ENCODE data around the gene AJAP1.
"Not testable (repeated sequence)": the region's sequence is repeated elsewhere in the genome, so short reads cannot be mapped to it uniquely, and the experiment has no call there.

AJAP1 gene

DNA sequence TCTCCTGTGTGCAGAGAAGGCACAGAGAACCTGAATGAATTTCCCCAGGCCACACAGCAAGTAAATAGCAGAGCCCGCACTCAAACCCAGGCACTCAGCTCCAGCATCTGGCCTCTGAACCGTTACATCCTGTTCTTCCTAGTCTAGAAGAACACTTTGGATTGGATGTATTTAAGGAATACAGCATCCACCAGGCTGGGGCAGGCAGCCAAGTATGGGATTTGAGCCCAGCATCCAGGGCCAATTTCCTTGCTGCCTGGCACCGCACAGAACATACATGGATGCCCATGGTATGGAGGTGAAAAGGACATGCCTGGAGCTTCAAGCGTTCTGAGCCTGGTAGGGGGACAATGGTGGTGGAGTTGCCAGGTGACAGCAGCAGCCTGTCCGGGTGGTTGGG is 9.7 kb downstream of the AJAP1 start:
- TF ChIP-seq, protein P1, sequence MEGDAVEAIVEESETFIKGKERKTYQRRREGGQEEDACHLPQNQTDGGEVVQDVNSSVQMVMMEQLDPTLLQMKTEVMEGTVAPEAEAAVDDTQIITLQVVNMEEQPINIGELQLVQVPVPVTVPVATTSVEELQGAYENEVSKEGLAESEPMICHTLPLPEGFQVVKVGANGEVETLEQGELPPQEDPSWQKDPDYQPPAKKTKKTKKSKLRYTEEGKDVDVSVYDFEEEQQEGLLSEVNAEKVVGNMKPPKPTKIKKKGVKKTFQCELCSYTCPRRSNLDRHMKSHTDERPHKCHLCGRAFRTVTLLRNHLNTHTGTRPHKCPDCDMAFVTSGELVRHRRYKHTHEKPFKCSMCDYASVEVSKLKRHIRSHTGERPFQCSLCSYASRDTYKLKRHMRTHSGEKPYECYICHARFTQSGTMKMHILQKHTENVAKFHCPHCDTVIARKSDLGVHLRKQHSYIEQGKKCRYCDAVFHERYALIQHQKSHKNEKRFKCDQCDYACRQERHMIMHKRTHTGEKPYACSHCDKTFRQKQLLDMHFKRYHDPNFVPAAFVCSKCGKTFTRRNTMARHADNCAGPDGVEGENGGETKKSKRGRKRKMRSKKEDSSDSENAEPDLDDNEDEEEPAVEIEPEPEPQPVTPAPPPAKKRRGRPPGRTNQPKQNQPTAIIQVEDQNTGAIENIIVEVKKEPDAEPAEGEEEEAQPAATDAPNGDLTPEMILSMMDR (IDR thresholded peaks at IDR 0.05; ENCODE audit: borderline replicate concordance, insufficient read depth, low read depth, low read length) = no peak
- H3K4me3 ChIP-seq (ENCODE audit: low read depth, low read length) = no peak overlapping the region

DNA sequence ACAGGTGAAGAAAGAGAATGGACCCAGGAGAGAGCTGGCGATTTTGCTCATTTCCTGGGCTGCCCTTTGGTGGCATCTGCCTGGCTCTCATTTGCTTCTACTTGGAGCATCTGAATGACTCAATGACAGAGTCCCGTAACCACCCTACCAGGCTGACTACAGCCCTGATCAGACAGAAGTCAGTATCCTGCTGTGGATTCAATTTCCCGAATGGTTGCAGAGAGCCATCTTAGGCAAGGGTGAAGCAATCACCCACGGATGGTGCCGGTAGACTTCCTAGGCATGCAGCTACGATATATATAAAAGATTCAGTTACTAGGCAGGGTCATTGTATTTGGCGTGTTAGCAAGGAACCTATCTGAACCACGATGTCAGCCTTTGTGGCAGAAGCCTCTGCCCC is 10.2 kb downstream of the AJAP1 start:
- H3K4me3 ChIP-seq (ENCODE audit: low read depth, low read length) = no peak overlapping the region
- TF ChIP-seq, protein P1 (IDR thresholded peaks at IDR 0.05; ENCODE audit: borderline replicate concordance, insufficient read depth, low read depth, low read length) = no peak

DNA sequence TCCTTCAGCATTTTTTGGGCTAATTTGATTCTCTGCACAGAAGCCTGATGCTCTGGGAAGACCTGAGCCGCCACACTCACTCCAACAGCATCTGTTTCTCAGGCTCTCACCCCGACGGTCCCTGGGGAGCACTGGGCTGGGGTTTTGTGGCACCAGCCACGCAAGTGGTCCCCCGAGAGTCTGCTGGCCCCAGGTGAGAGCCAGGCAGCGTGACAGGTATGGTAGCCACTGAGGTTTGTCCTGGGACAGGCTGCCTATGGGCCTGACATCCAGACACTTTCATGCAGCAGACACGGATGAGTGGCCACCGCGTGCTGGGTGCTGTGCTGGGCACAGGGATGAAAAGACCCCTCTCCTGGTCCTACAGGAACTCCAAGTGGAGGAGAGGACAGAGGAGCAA is 11.0 kb downstream of the AJAP1 start:
- no peak overlapping the region for H3K4me3 ChIP-seq (ENCODE audit: low read depth, low read length)
- TF ChIP-seq, protein P1 (IDR thresholded peaks at IDR 0.05; ENCODE audit: borderline replicate concordance, insufficient read depth, low read depth, low read length) = no peak

DNA sequence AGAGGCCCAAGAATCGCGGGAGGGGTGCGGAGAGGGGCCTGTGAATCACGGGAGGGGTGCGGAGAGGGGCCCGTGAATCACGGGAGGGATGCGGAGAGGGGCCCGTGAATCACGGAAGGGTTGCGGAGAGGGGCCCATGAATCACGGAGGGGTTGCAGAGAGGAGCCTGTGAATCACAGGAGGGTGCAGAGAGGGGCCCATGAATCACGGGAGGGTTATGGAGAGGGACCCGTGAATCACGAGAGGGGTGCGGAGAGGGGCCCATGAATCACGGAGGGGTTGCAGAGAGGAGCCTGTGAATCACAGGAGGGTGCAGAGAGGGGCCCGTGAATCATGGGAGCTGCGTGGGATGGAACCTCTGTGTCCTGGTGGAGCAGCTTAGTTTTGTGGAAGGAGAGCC is 12.3 kb downstream of the AJAP1 start:
- H3K4me3 ChIP-seq (ENCODE audit: low read depth, low read length) = not testable (repeated sequence)

DNA sequence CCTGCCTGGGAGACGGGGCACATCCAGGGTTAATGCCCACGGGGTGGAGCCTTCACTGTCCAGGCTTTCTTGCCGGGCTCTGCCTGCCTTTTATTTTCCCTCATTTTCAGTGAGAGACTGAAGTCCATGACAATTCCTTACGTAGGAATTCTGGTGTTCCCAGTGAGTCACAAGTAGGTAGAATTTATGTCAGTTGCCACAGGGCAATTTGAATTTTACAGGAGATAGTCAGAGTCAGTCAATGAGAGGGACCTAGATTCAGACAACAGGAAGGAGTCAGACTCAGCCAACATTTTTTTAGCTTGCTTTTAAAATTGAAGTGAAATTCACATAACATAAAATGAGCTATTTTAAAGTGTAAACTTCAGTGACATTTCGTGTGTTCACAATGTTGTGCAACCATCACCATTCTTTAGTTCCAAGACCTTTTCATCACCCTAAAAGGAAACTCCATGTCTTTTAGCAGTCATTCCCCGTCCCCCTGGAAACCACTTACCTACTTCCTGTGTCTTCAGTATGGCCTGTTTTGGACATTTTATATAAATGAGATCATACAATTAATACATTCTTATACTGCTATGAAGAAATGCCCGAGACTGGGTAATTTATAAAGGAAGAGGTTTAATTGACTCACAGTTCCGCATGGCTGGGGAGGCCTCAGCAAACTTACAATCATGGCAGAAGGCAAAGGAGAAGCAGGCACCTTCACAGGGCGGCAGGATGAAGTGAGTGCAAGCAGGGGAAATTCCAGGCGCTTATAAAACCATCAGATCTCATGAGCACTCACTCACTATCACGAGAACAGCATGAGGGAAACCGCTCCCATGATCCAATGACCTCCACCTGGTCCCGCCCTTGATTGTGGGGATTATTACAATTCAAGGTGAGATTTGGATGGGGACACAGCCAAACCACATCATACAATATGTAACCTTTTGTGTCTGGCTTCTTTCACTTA is 14.6 kb downstream of the AJAP1 start:
- TF ChIP-seq, protein P1 (IDR thresholded peaks at IDR 0.05; ENCODE audit: borderline replicate concordance, insufficient read depth, low read depth, low read length) = no peak
- H3K4me3 ChIP-seq (ENCODE audit: low read depth, low read length) = no peak overlapping the region

DNA sequence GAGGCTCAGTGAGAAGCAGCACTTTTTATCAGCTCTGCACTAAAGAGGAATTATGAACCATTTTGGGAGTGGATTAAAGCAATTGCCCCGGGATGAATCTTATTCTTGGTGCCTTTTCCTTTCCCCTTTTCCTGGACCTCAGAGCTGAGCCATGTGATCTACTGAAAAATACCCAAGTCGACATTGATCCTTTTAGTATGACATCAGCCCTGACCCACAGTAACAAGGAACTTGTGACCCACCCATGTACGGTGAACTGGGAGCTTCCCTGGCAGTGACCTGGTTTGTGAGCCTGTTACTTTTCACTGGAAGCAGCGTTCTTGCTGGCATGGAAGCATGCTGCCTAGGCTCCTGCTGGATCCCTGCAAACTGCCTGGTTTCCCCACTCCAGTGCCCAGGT is 15.9 kb downstream of the AJAP1 start:
- TF ChIP-seq, protein P1 (IDR thresholded peaks at IDR 0.05; ENCODE audit: borderline replicate concordance, insufficient read depth, low read depth, low read length) = no peak
- no peak overlapping the region for H3K4me3 ChIP-seq (ENCODE audit: low read depth, low read length)

DNA sequence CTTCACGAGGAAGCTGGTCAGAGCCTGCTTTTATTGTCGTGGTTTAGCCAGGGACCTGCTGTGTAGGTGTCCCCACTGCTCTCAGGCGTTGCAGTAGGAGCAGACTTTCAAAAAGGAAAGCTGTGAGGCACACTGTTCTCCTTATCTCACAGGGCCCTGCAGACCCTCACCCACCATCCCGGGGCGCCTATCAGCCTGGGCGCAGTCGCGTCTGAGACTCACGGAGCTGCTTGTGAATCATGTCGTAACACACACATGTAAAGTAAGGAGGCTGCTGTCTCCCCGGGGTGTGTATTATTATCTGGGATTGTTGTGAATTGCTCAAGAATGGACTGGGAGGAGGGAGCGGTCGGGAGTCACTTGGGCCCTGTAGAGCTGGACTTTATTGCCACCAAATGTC is 17.4 kb downstream of the AJAP1 start:
- TF ChIP-seq, protein P1 (IDR thresholded peaks at IDR 0.05; ENCODE audit: borderline replicate concordance, insufficient read depth, low read depth, low read length) = no peak

More for the DNA sequence above, 17.4 kb downstream of the AJAP1 start:
- no peak overlapping the region for H3K4me3 ChIP-seq (ENCODE audit: low read depth, low read length)
